ENCODE results near the gene KAZN.
"Not testable (repeated sequence)": the region's sequence is repeated elsewhere in the genome, so short reads cannot be mapped to it uniquely, and the experiment has no call there.

KAZN gene

GRCh38 chr1:15027515-15027986 lies 429.1 kb downstream of the KAZN start:
- DNase-seq: peak; percentile 68

DNA sequence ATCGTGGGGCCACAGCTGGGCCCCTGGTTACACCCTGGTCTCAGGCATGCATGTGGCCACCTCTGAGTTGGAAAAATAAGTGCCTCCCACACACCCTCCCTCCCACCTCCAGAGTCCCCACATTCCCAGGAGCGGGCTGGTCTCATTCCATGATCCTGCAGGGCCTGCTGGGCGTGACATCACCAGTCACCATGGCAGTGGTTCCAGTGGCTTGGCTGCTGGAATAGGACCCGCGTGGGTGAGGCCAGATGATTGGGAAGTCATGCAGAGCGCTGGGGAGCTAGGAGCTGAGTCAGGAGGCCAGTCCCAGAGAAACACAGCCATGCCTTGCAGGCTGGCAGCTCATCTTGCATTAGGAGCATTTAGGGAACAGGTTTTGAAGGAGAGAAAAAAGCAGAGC lies 429.6 kb downstream of the KAZN start:
- DNase-seq: peak; percentile 79

DNA sequence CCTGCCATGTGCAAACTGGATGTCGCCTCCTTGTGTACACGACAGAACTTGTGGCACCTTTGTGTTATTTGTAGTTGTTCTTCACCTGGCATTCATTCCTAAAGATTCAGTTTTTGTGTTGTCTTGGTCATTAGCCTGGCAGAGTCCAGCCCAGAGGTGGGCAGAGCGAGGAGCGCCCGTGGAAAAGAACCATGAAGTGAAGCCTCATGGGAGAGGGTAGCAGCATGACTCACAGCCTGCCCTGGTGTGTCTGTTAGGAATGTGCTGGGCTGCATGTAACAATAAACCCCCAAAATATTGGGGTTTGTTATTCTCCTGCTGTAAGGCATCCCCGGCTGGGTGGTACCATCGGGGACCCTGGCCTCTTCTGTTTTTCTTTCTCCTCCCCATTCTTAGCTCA lies 430.1 kb downstream of the KAZN start:
- no peak for DNase-seq

GRCh38 chr1:15029036-15029435 lies 430.6 kb downstream of the KAZN start:
- no peak for DNase-seq

DNA sequence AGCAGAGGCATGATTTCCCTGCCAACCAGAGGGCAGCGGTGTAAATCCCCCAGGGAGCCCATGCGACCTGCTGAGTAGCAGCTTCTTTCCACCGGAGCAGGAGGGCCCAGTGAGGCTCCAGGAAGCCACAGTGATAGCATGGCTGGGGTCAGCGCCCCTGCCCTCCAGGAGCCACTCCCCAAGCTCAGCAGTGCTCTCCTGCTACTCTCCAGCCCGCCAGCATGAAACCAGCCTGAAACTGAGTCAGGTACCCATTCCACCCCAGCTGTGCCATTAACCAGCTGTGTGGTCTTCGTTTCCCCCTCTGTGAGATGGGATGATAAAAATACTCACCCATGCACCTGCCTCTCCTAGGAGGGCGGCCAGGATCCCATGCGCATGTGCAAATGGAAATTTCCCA lies 431.3 kb downstream of the KAZN start:
- no peak for DNase-seq

- DNase-seq: peak; percentile 21
Measured at GRCh38 chr1:15031251-15031933, 432.9 kb downstream of the KAZN start.

- peak; percentile 59 for DNase-seq
Measured at GRCh38 chr1:15033264-15033663, 434.8 kb downstream of the KAZN start.

GRCh38 chr1:15034656-15035055 lies 436.2 kb downstream of the KAZN start:
- DNase-seq: no peak

- no peak for DNase-seq
Measured at GRCh38 chr1:15035236-15035635, 436.8 kb downstream of the KAZN start.

GRCh38 chr1:15036101-15036500 lies 437.6 kb downstream of the KAZN start:
- DNase-seq: no peak

GRCh38 chr1:15038232-15039016 lies 439.9 kb downstream of the KAZN start:
- peak; percentile 41 for DNase-seq

GRCh38 chr1:15039017-15039648 lies 440.6 kb downstream of the KAZN start:
- no peak for DNase-seq

GRCh38 chr1:15039901-15040300 lies 441.4 kb downstream of the KAZN start:
- no peak for DNase-seq

DNA sequence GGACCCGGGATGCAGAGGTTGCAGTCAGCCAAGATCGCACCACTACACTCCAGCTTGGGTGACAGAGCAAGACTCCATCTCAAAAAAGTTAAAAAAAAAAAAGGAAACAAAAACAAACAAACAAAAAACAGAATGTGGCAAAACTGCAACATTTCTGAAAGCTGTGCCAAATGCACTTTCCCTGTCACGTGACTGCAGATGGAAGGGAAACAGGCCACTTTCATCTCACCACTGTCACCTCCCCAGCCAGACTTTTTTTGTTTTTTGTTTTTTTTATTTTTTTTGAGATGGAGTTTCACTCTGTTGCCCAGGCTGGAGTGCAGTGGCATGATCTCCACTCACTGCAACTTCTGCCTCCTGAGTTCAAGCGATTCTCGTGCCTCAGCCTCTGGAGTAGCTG lies 442.2 kb downstream of the KAZN start:
- DNase-seq: not testable (repeated sequence)

- DNase-seq: no peak
Measured at GRCh38 chr1:15042866-15043265, 444.4 kb downstream of the KAZN start.

DNA sequence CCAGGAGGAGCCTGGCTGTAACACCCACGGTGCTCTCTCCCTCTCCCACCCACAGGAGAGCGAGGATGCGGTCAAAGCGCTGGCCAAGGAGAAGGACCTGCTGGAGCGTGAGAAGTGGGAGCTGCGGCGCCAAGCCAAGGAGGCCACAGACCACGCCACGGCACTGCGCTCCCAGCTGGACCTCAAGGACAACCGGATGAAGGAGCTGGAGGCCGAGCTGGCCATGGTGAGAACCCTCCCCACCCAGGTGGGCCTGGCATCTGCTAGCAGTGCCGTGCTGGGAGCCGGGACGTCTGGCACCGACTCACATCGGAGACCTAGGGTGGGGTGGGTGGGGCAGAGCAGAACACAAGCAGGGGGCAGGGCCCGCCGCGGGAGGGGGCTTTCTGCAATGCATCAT lies 445.4 kb downstream of the KAZN start:
- no peak for DNase-seq

DNA sequence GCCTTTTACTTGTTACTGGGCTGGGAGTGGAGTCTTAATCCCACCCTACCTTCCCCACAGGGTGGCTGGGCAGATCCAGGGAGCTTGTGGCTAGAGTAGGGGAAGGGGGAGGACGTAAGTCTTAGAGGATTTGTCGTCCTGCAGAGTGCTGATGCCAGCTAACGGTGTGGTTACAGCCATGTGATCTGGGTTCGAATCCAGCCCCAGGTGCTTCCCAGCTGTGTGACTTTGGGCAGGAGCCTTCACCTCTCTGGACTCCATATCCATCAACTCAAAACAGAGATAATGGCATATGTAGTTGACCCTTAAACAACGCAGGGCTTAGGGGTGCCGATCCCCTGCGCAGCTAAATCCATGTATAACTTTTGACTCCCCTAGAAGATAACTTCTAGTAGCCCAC lies 446.6 kb downstream of the KAZN start:
- DNase-seq: no peak

GRCh38 chr1:15046487-15047165 lies 448.1 kb downstream of the KAZN start:
- DNase-seq: peak; percentile 76

GRCh38 chr1:15047237-15047636 lies 448.8 kb downstream of the KAZN start:
- no peak for DNase-seq

- DNase-seq: no peak
Measured at GRCh38 chr1:15048437-15048980, 450.0 kb downstream of the KAZN start.

- DNase-seq: no peak
Measured at GRCh38 chr1:15049067-15049466, 450.6 kb downstream of the KAZN start.

GRCh38 chr1:15051882-15052528 lies 453.5 kb downstream of the KAZN start:
- DNase-seq: no peak

Data from EL (cell line).